Measurements from ENCODE around the gene SLF2. TPM values are rescaled to one million over a fixed set of nuclear protein-coding genes. Genes with fewer than 3 reads are reported as not detected.

The SLF2 gene
- total RNA-seq, 1 donor: 39.1 TPM

DNA sequence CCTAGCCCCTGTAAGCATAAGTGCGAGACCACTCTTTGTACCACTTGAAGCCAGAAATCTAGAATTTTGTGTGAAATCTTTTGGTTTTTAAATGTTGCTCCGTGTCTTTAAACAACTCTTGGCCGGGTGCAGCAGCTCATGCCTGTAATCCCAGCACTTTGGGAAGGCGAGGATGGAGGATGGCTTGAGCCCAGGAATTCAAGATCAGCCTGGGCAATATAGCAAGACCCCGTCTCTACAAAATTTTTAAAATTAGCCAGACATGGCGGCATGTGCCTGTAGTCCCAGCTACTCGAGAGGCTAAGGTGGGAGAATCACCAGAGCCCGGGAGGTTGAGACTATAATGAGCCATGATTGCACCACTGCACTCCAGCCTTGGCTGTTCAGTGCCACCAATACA lies 4.4 kb upstream of the SLF2 start:
- Histone ChIP-seq H3K36me3 (ENCODE audit: insufficient read depth, low read length) (no peaks in the 10 kb centered on the region), H4K20me1 (ENCODE audit: insufficient read depth, low read length) (peaks cover 2% of the 10 kb centered on the region), H3K9me3 (ENCODE audit: low read depth, low read length) (no peaks in the 10 kb centered on the region), H3K27me3 (ENCODE audit: insufficient read depth, low read length) (no peaks in the 10 kb centered on the region), H3K4me2 (ENCODE audit: insufficient read depth, low read length) (no peak overlapping the region), H3K79me2 (ENCODE audit: insufficient read depth, low read length) (peaks cover 6% of the 10 kb centered on the region), H3K4me3 (ENCODE audit: insufficient read depth, low read length) (no peak overlapping the region), H3K27ac (ENCODE audit: low read depth, low read length) (no peak overlapping the region), H2AFZ (ENCODE audit: low read length) (no peak overlapping the region), H3K4me1 (ENCODE audit: insufficient read depth, low read length) (peaks cover 10% of the 10 kb centered on the region)
- no peak for DNase-seq (ENCODE audit: insufficient read length, low spot score, missing footprints)
- TF ChIP-seq, protein P1, sequence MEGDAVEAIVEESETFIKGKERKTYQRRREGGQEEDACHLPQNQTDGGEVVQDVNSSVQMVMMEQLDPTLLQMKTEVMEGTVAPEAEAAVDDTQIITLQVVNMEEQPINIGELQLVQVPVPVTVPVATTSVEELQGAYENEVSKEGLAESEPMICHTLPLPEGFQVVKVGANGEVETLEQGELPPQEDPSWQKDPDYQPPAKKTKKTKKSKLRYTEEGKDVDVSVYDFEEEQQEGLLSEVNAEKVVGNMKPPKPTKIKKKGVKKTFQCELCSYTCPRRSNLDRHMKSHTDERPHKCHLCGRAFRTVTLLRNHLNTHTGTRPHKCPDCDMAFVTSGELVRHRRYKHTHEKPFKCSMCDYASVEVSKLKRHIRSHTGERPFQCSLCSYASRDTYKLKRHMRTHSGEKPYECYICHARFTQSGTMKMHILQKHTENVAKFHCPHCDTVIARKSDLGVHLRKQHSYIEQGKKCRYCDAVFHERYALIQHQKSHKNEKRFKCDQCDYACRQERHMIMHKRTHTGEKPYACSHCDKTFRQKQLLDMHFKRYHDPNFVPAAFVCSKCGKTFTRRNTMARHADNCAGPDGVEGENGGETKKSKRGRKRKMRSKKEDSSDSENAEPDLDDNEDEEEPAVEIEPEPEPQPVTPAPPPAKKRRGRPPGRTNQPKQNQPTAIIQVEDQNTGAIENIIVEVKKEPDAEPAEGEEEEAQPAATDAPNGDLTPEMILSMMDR (IDR thresholded peaks at IDR 0.05; ENCODE audit: extremely low read depth, low read depth, low read length): no peak

DNA sequence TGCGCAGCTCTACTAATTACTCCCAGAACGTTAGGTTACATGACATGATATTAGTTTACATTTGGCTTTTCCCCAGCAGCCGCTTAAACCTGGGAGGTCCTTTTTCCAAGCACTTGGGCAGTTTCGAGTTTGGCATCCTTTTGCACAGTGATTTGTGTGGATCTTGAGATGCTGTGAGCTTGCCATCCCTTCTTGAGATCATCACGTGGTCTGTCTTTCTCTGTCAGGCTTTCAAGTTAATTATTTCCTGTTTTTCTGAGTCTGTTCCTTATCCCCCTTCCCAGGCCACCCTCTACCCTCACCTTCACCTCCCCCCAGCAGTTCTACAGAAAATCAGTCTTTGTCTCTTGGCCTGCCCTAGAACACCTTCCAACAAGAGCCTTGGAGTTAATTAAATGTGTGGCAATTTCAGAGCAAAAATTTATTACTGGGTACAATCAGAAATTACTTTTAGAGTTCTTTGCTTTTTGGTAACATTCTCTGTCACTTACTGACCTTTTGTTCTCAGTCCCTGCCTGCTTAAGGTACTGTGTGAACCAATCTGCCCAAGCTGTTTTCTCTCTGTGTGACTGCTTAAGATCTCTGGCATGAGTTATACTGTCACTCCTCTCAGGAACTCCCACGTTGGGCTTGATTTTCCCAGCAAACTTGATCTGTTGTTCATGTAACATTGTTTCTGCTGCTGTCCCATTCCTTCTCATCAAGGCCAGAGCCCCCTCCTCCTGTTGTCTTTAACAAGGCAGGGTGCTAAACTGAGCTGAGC lies 3.1 kb upstream of the SLF2 start:
- Histone ChIP-seq H3K4me2 (ENCODE audit: insufficient read depth, low read length) (no peak overlapping the region), H2AFZ (ENCODE audit: low read length) (peak overlapping the region; percentile 54), H4K20me1 (ENCODE audit: insufficient read depth, low read length) (peaks cover 15% of the 10 kb centered on the region), H3K36me3 (ENCODE audit: insufficient read depth, low read length) (no peaks in the 10 kb centered on the region), H3K27ac (ENCODE audit: low read depth, low read length) (no peak overlapping the region), H3K79me2 (ENCODE audit: insufficient read depth, low read length) (peaks cover 19% of the 10 kb centered on the region), H3K4me1 (ENCODE audit: insufficient read depth, low read length) (peaks cover 20% of the 10 kb centered on the region), H3K9me3 (ENCODE audit: low read depth, low read length) (no peaks in the 10 kb centered on the region), H3K4me3 (ENCODE audit: insufficient read depth, low read length) (no peak overlapping the region), H3K27me3 (ENCODE audit: insufficient read depth, low read length) (no peaks in the 10 kb centered on the region)
- no peak for DNase-seq (ENCODE audit: insufficient read length, low spot score, missing footprints)
- TF ChIP-seq, protein P1 (IDR thresholded peaks at IDR 0.05; ENCODE audit: extremely low read depth, low read depth, low read length): no peak

DNA sequence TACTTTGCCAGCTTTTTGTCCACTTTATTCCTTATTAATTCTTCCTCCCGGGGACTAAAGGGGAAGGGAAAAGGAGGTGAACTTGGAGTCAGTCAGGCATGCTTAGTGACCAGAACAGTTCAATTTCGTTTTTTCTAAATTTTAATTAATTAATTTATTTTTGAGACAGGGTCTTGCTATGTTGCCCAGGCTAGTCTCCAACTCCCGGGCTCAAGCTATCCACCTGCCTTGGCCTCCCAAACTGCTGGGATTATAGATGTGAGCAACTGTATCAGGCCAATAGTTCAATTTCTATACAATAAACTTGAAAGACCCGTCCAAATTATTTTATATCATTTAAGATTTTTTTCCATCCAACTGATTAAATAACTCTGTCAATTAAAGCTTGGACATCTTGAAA lies 1.3 kb upstream of the SLF2 start:
- H3K4me2 ChIP-seq (ENCODE audit: insufficient read depth, low read length): no peak overlapping the region
- DNase-seq (ENCODE audit: insufficient read length, low spot score, missing footprints): no peak
- H3K27me3 ChIP-seq (ENCODE audit: insufficient read depth, low read length): no peaks in the 10 kb centered on the region
- no peaks in the 10 kb centered on the region for H3K9me3 ChIP-seq (ENCODE audit: low read depth, low read length)
- peaks cover 28% of the 10 kb centered on the region for H3K4me1 ChIP-seq (ENCODE audit: insufficient read depth, low read length)
- TF ChIP-seq, protein P1 (IDR thresholded peaks at IDR 0.05; ENCODE audit: extremely low read depth, low read depth, low read length): no peak
- H3K27ac ChIP-seq (ENCODE audit: low read depth, low read length): no peak overlapping the region
- no peak overlapping the region for H3K4me3 ChIP-seq (ENCODE audit: insufficient read depth, low read length)
- peaks cover 6% of the 10 kb centered on the region for H3K36me3 ChIP-seq (ENCODE audit: insufficient read depth, low read length)
- peaks cover 33% of the 10 kb centered on the region for H3K79me2 ChIP-seq (ENCODE audit: insufficient read depth, low read length)
- peaks cover 23% of the 10 kb centered on the region for H4K20me1 ChIP-seq (ENCODE audit: insufficient read depth, low read length)
- H2AFZ ChIP-seq (ENCODE audit: low read length): no peak overlapping the region

DNA sequence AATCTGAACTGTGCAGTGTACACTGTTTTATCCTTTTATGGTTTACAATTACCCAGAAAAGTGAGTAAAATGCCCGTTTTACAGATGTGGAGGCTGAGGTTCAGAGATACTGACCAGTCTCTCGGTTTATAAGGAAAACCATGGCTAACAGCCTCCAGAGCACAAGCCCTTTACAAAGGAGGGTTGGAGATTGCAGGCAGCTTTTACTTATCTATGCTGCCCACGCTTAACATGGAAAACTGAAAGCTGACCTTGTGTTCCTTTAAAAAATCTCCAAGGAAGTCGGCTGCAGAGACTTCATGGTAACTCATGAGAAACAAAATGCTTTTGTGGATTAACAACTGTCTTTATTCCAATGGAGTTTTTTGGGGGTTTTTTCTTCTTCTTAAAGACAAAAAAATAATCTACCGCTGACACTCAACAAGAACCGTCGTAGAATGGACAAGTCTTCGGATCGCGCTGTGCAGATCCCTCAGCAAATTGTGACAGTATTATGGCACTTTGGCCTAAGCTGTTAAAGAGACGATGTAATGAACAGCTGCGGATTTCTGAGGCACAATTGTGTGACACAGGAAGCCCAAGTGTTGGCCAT lies 654 bp upstream of the SLF2 start:
- TF ChIP-seq, protein P1 (IDR thresholded peaks at IDR 0.05; ENCODE audit: extremely low read depth, low read depth, low read length): no peak
- H2AFZ ChIP-seq (ENCODE audit: low read length): peak overlapping the region; percentile 85
- peak overlapping the region; percentile 83 for H3K4me2 ChIP-seq (ENCODE audit: insufficient read depth, low read length)
- H3K27ac ChIP-seq (ENCODE audit: low read depth, low read length): peak overlapping the region; percentile 72
- H3K4me3 ChIP-seq (ENCODE audit: insufficient read depth, low read length): peak overlapping the region; percentile 97
- peaks cover 23% of the 10 kb centered on the region for H4K20me1 ChIP-seq (ENCODE audit: insufficient read depth, low read length)
- H3K79me2 ChIP-seq (ENCODE audit: insufficient read depth, low read length): peaks cover 37% of the 10 kb centered on the region
- H3K9me3 ChIP-seq (ENCODE audit: low read depth, low read length): no peaks in the 10 kb centered on the region
- DNase-seq (ENCODE audit: insufficient read length, low spot score, missing footprints): no peak
- no peaks in the 10 kb centered on the region for H3K27me3 ChIP-seq (ENCODE audit: insufficient read depth, low read length)
- H3K36me3 ChIP-seq (ENCODE audit: insufficient read depth, low read length): peaks cover 13% of the 10 kb centered on the region
- H3K4me1 ChIP-seq (ENCODE audit: insufficient read depth, low read length): peaks cover 28% of the 10 kb centered on the region

Measured in osteoblast (primary cell).